ENCODE measurements around the gene EPHA6. TPM values are rescaled to one million over a fixed set of nuclear protein-coding genes. Genes with fewer than 3 reads are reported as not detected.

EPHA6 gene
- total RNA-seq, 1 experiment from 2014 or later: 1.2 TPM

- Histone ChIP-seq H3K4me1 (replicated peaks; ENCODE audit: insufficient read depth) (no peaks in the 10 kb centered on the region), H3K9me2 (ENCODE audit: insufficient read depth) (no peaks in the 10 kb centered on the region; the same call in 1 of the 2 replicates), H3K27ac (no peak overlapping the region), H4K20me1 (ENCODE audit: insufficient read depth) (no peaks in the 10 kb centered on the region), H3K36me3 (ENCODE audit: low read depth) (no peaks in the 10 kb centered on the region), H3F3A (ENCODE audit: insufficient read depth, low read depth) (no peaks in the 10 kb centered on the region), H3K79me2 (ENCODE audit: low read depth) (no peaks in the 10 kb centered on the region), H3K9me3 (ENCODE audit: insufficient read depth, low read depth) (no peaks in the 10 kb centered on the region), H3K4me3 (no peak overlapping the region), H2AFZ (no peak overlapping the region), H3K27me3 (ENCODE audit: insufficient read depth, low read depth) (no peaks in the 10 kb centered on the region), H3K4me2 (no peak overlapping the region)
- DNase-seq: peak in 1 of 2 experiments; percentile 34
- ChIA-PET CTCF (no interaction called here), POLR2A (ENCODE audit: unreplicated experiment) (no interaction called here)
- TF ChIP-seq CTCF (conservative IDR thresholded peaks at IDR 0.05): peak; percentile 92
- TF ChIP-seq EZH2 (IDR thresholded peaks at IDR 0.05; ENCODE audit: low read depth): no peak
- no TSS peak for BruUV-seq (replicated peaks)
- intact Hi-C loops (cut with micrococcal nuclease; ENCODE audit: unreplicated experiment): loop anchor here (1.0 kb wide), 3 partner anchors 795 to 1160 kb away; no protein-coding TSS in a partner anchor
Measured at GRCh38 chr3:96863129-96863740, 48.8 kb downstream of the EPHA6 start.

GRCh38 chr3:96865605-96866004 lies 51.2 kb downstream of the EPHA6 start:
- no peaks in the 10 kb centered on the region for H3K36me3 ChIP-seq (ENCODE audit: low read depth)
- ChIA-PET POLR2A (ENCODE audit: unreplicated experiment) (no interaction called here), CTCF (no interaction called here)
- no peak overlapping the region for H3K4me3 ChIP-seq
- H2AFZ ChIP-seq: no peak overlapping the region
- TF ChIP-seq EZH2 (IDR thresholded peaks at IDR 0.05; ENCODE audit: low read depth): no peak
- TF ChIP-seq CTCF (conservative IDR thresholded peaks at IDR 0.05): no peak
- H3K9me3 ChIP-seq (ENCODE audit: insufficient read depth, low read depth): no peaks in the 10 kb centered on the region
- no peaks in the 10 kb centered on the region for H3K27me3 ChIP-seq (ENCODE audit: insufficient read depth, low read depth)
- H3K9me2 ChIP-seq (ENCODE audit: insufficient read depth): no peaks in the 10 kb centered on the region; the same call in 1 of the 2 replicates
- H3F3A ChIP-seq (ENCODE audit: insufficient read depth, low read depth): no peaks in the 10 kb centered on the region
- no peak overlapping the region for H3K4me2 ChIP-seq
- no peak overlapping the region for H3K27ac ChIP-seq
- H4K20me1 ChIP-seq (ENCODE audit: insufficient read depth): no peaks in the 10 kb centered on the region
- H3K4me1 ChIP-seq (replicated peaks; ENCODE audit: insufficient read depth): no peaks in the 10 kb centered on the region
- H3K79me2 ChIP-seq (ENCODE audit: low read depth): no peaks in the 10 kb centered on the region
- DNase-seq: no peak
- intact Hi-C loops (cut with micrococcal nuclease; ENCODE audit: unreplicated experiment): no loop called here
- BruUV-seq (replicated peaks): no TSS peak

GRCh38 chr3:96869316-96869715 lies 54.9 kb downstream of the EPHA6 start:
- Histone ChIP-seq H2AFZ (no peak overlapping the region), H3K9me3 (ENCODE audit: insufficient read depth, low read depth) (no peaks in the 10 kb centered on the region), H3K27ac (no peak overlapping the region), H4K20me1 (ENCODE audit: insufficient read depth) (no peaks in the 10 kb centered on the region), H3K4me1 (replicated peaks; ENCODE audit: insufficient read depth) (no peaks in the 10 kb centered on the region), H3K27me3 (ENCODE audit: insufficient read depth, low read depth) (no peaks in the 10 kb centered on the region), H3F3A (ENCODE audit: insufficient read depth, low read depth) (no peaks in the 10 kb centered on the region), H3K9me2 (ENCODE audit: insufficient read depth) (no peaks in the 10 kb centered on the region), H3K4me2 (no peak overlapping the region), H3K36me3 (ENCODE audit: low read depth) (no peaks in the 10 kb centered on the region), H3K79me2 (ENCODE audit: low read depth) (no peaks in the 10 kb centered on the region), H3K4me3 (no peak overlapping the region)
- ChIA-PET POLR2A (ENCODE audit: unreplicated experiment) (no interaction called here), CTCF (no interaction called here)
- DNase-seq: no peak
- no TSS peak for BruUV-seq (replicated peaks)
- TF ChIP-seq EZH2 (IDR thresholded peaks at IDR 0.05; ENCODE audit: low read depth): no peak
- no peak for TF ChIP-seq CTCF (conservative IDR thresholded peaks at IDR 0.05)
- intact Hi-C loops (cut with micrococcal nuclease; ENCODE audit: unreplicated experiment): no loop called here
